NB4 (cell line): ENCODE results near the gene SLC8A2.

Experiments used
- DNase-seq: peaks from one replicate; pipeline ENCODE4 v3.0.0; 2010; ENCODE audit warnings: low read depth
- H3K4me3 ChIP-seq: one replicate; pipeline ENCODE4 v1.5.1; 2011; ENCODE audit warnings: mild to moderate bottlenecking, low read depth, low read length, moderate library complexity
- MYC ChIP-seq: IDR thresholded peaks from 2 replicates; pipeline ENCODE4 v1.6.1; 2011; ENCODE audit warnings: low read depth, low read length
- POLR2A ChIP-seq: IDR thresholded peaks from 2 replicates; pipeline ENCODE4 v1.6.1; 2011; ENCODE audit warnings: mild to moderate bottlenecking; ENCODE audit not compliant: insufficient read length; ENCODE audit errors: extremely low read depth
- TF ChIP-seq, protein P1 (sequence below): IDR thresholded peaks from 2 replicates; pipeline ENCODE4 v1.6.1; 2011; ENCODE audit warnings: low read depth, low read length
- TF ChIP-seq, protein P2 (sequence below): IDR thresholded peaks from one replicate; pipeline ENCODE4 v1.5.1; 2012; ENCODE audit warnings: low read depth, low read length

Gene SLC8A2

DNA sequence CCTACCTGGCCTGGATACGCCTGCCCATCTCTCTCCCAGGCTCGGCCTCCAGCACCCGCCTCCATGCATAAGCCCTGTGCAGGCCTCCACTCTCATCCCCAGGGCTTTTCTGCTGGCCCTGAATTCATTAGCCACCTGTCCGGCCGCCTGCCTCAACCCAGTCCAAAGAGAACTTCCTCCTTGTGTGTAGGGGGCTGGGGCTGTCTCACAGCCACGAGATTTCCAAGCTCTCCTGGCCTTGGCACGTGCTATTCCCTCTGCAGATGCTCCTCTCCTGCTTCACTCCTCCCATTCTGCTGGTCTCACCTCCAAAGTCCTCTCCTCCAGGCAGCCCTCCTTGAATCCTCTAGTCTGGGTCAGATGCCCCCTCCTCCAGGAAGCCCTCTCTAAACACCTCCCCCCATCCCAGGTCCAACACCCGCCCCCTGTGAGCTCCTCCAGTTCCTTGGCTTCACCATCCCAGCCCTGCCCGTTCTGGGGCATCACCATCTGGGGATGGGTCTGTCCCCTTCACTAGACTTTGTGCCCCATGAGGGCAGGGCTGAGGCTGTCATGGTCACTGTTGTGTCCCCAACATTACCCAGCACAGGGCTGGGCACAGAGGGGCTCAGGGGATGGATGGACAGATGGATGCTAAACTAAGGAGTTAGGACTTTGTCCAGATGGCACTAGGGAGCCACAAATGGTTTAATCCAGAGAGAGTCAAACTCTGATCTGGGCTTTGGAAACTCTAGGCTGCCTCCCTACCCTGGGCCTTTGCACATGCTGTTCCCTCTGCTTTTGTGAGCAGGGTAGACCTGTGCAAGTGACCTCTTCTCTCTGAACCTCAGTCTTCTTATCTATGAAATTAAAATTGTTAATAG lies 67.1 kb downstream of the SLC8A2 start:
- peak; percentile 50 for DNase-seq
- no peak overlapping the region for H3K4me3 ChIP-seq
- TF ChIP-seq, protein P1, sequence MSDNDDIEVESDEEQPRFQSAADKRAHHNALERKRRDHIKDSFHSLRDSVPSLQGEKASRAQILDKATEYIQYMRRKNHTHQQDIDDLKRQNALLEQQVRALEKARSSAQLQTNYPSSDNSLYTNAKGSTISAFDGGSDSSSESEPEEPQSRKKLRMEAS = peak; percentile 66; the same call in 1 of the 2 replicates
- TF ChIP-seq, protein P2, sequence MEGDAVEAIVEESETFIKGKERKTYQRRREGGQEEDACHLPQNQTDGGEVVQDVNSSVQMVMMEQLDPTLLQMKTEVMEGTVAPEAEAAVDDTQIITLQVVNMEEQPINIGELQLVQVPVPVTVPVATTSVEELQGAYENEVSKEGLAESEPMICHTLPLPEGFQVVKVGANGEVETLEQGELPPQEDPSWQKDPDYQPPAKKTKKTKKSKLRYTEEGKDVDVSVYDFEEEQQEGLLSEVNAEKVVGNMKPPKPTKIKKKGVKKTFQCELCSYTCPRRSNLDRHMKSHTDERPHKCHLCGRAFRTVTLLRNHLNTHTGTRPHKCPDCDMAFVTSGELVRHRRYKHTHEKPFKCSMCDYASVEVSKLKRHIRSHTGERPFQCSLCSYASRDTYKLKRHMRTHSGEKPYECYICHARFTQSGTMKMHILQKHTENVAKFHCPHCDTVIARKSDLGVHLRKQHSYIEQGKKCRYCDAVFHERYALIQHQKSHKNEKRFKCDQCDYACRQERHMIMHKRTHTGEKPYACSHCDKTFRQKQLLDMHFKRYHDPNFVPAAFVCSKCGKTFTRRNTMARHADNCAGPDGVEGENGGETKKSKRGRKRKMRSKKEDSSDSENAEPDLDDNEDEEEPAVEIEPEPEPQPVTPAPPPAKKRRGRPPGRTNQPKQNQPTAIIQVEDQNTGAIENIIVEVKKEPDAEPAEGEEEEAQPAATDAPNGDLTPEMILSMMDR = no peak
- TF ChIP-seq POLR2A = no peak

DNA sequence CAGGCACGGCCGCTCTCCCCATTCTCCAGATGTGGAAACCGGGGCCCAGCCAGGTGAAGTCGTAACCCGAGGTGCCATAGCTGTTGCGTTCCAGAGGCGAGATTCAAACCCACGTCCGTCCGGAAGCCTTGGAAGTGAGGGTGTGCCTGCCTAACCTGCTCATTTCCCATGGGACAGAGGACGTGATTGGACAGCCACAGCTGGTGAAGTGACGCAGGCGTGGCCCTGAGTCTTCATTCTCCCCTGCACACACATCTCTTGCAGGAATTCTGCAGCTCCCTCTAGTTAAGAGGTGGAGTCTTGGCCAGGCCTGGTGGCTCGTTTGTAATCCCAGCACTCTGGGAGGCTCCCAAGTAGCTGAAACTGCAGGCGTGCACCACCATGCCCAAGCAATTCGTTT lies 69.2 kb downstream of the SLC8A2 start:
- peak; percentile 35 for DNase-seq
- TF ChIP-seq, protein P1 = no peak
- TF ChIP-seq POLR2A (no peak), MYC (no peak)
- TF ChIP-seq, protein P2 = no peak
- H3K4me3 ChIP-seq = no peak overlapping the region

DNA sequence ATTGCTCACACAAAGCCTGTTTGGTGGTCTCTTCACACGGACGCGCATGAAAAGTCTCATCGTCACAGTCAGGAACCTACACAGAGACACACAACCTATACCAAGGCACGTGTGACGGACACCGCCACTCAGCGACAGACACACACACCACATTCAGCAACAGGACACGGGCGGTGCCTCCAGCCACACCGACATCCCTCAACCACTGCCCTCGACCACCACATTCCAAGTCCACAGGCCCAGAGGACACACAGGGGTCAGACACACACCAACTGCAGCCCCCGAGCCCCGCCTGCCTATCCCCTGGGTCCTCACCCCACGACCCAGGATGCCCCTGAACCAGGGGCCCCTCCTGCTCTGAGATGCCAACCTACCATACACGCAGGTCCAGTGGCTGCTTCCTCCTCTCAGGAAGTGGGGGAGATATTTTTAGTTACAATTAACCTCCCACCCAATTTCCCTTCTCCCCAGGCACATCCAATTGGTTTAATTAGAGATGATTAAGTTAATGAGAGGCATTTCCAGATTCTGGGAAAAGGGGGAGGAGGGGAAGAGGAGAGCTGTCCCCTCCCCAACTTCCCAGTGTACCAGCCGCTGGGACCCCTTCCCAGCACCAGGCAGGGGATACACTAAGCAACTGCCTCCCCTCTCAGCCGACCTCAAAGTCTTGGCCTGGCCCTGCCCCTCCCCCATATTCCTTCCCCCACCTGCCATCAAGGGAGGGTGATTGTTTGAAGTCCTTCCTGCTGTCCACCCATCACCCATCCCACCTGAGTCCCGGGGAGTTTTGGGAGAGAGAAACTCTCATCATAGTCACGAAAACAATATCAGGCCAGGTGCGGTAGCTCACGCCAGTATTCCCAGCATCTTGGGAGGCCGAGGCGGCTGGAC lies 72.7 kb downstream of the SLC8A2 start:
- DNase-seq = peak; percentile 25
- TF ChIP-seq MYC (no peak), POLR2A (no peak)
- TF ChIP-seq, protein P2 = no peak
- TF ChIP-seq, protein P1 = no peak
- H3K4me3 ChIP-seq = no peak overlapping the region

DNA sequence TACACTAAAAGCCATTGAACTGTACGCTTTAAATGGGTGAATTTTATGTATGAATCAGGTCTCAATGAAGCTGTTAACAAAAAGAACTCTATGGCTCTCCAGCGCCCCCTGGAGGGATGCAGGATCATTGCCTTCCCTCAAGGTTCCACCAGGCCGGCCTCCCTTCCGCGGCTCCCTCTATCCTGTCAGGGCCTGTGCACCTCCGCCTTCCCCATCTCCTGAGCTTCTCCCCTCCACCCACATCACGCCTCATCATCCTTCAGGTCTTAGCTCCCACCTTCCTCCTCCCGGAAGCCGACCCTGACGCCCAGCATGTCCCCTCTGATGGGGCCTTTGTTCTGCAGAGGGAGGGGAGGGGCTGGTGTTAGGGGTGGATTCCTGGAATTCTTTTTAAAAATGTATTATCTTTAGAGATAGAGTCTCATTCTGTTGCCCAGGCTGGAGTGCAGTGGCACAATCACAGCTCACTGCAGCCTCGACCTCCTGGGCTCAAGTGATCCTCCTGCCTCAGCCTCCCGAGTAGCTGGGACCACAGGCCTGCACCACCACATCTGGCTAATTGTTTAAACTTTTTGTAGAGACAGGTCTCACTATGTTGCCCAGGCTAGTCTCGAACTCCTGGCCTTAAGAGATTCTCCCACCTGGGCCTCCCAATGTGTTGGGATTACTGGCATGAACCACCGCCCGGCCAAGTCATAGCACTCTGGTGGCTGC lies 80.0 kb downstream of the SLC8A2 start:
- no peak overlapping the region for H3K4me3 ChIP-seq
- DNase-seq = peak; percentile 95
- TF ChIP-seq, protein P2 = peak; percentile 100
- TF ChIP-seq MYC (0 out of 2 replicates have a peak, but pooled peaks have one; percentile 1), POLR2A (no peak)
- TF ChIP-seq, protein P1 = 0 out of 2 replicates have a peak, but pooled peaks have one; percentile 29

DNA sequence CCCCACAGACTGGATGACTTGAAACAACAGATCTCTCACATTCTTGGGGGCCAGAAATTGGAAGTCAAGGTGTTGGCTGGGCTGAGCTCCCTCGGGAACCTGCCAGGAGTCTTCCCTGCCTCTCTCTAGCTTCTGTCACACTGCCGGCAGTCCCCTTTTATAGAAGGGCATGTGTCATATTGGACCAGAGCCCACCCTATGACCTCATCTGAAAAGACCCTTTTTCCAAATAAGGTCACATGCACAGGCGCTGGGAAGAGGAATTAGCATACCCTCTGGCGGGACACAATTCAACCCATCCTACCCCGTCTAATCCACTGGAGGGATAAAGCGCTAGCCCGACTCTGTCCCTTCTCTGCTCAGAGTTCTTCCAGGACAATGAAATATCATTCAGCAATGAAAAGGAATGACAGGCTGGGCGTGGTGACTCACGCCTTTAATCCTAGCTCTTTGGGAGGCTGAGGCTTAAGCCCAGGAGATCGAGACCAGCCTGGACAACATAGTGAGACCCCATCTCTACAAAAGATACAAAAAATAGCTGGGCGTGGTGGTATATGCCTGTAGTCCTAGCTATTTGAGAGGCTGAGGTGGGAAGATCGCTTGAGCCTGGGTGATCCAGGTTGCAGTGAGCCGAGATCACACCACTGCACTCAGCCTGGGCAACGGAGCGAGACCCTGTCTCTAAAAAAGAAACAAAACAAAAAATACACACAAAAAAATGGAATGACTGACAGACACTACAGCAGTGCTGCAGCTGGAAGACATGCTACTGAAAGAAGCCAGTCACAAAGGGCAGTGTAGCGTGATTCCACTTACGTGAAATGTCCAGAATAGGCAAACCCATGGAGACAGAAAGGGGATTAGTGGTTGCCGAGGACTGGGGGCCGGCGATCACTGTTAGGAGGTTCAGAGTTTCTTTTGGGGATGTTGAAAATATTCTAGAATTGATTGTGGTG lies 80.9 kb downstream of the SLC8A2 start:
- H3K4me3 ChIP-seq = no peak overlapping the region
- no peak for DNase-seq
- TF ChIP-seq MYC (peak; percentile 40), POLR2A (no peak)
- TF ChIP-seq, protein P2 = no peak
- TF ChIP-seq, protein P1 = 0 out of 2 replicates have a peak, but pooled peaks have one; percentile 40
